Caco-2 (cell line): ENCODE measurements around the gene VWA7. TPM values are rescaled to one million over a fixed set of nuclear protein-coding genes. Genes with fewer than 3 reads are reported as not detected.

ENCODE experiments used
- BruUV-seq: library from RNA; stranded (reverse); fragments of 400-500 nt; replicated peaks from 2 replicates; lab custom pipeline; 2021; lab: Mats Ljungman, UMichigan
- CTCF ChIA-PET: fragments of 300-600 bp; sonication (Branson Sonifier 250); formaldehyde crosslinking; loops from one replicate; lab custom pipeline; 2022; ENCODE audit warnings: antibody characterized with exemption; lab: Charles Lee
- POLR2A ChIA-PET: fragments of 300-600 bp; sonication (Branson Sonifier 250); formaldehyde crosslinking; loops from one replicate; lab custom pipeline; 2022; ENCODE audit warnings: antibody characterized with exemption; lab: Charles Lee
- DNase-seq, 2 experiments: peaks; one replicate each; pipeline versions ENCODE4 v3.0.0 to v3.0.0-alpha.2; 2020 to 2022
- H3K27me3 ChIP-seq: replicated peaks from 2 replicates; pipeline ENCODE4 v1.6.0; 2011; ENCODE audit warnings: low read length; ENCODE audit not compliant: control insufficient read depth, insufficient read depth
- H3K36me3 ChIP-seq: 2 replicates; pipeline ENCODE4 v1.5.1; 2011; ENCODE audit warnings: low read length; ENCODE audit not compliant: control insufficient read depth, insufficient read depth
- H3K4me1 ChIP-seq: fragments of 250-450 bp; sonication (Bioruptor Pico); 2 replicates; pipeline ENCODE4 v1.5.1; 2020; ENCODE audit warnings: mild to moderate bottlenecking
- H3K4me3 ChIP-seq: 2 replicates; pipeline ENCODE4 v1.5.1; 2011; ENCODE audit warnings: low read depth, mild to moderate bottlenecking, control low read depth, low read length
- H3K9me3 ChIP-seq: fragments of 250-450 bp; sonication (Bioruptor Pico); 2 replicates; pipeline ENCODE4 v1.5.1; 2020; ENCODE audit warnings: mild to moderate bottlenecking, moderate library complexity
- H3K27ac Mint-ChIP-seq: one replicate; pipeline ENCODE4 v1.8.0; 2022; ENCODE audit warnings: mixed read lengths; ENCODE audit not compliant: unreplicated experiment
- H3K27me3 Mint-ChIP-seq: one replicate; pipeline ENCODE4 v1.8.0; 2022; ENCODE audit warnings: mixed read lengths; ENCODE audit not compliant: insufficient read depth, unreplicated experiment
- H3K36me3 Mint-ChIP-seq: one replicate; pipeline ENCODE4 v1.8.0; 2022; ENCODE audit warnings: mild to moderate bottlenecking, mixed read lengths; ENCODE audit not compliant: insufficient read depth, unreplicated experiment
- H3K4me1 Mint-ChIP-seq: one replicate; pipeline ENCODE4 v1.8.0; 2022; ENCODE audit warnings: low read depth, mixed read lengths; ENCODE audit not compliant: unreplicated experiment
- H3K4me3 Mint-ChIP-seq: one replicate; pipeline ENCODE4 v1.8.0; 2022; ENCODE audit warnings: mild to moderate bottlenecking, moderate library complexity, mixed read lengths; ENCODE audit not compliant: unreplicated experiment
- H3K9me3 Mint-ChIP-seq: one replicate; pipeline ENCODE4 v1.8.0; 2022; ENCODE audit warnings: mixed read lengths; ENCODE audit not compliant: unreplicated experiment
- CTCF ChIP-seq, 2 experiments: fragments of 200-600 bp in 1 of 2; IDR thresholded peaks; 1 replicate in 1 of 2; 2 replicates in 1 of 2; pipeline versions ENCODE4 v1.5.1 to v1.8.0; 2011 to 2022; ENCODE audit warnings: antibody characterized with exemption in 1 of 2, control low read depth in 1 of 2, inconsistent platforms in 1 of 2, low read depth in 1 of 2, low read length in 1 of 2, mild to moderate bottlenecking in 1 of 2, moderate library complexity in 1 of 2; ENCODE audit not compliant: insufficient read depth in 1 of 2, severe bottlenecking in 1 of 2, unreplicated experiment in 1 of 2
- intact Hi-C: fragments of 100-400 bp; cut with micrococcal nuclease; formaldehyde crosslinking; loops from one replicate; pipeline ENCODE4 v1.10.0; 2022; ENCODE audit not compliant: unreplicated experiment
- total RNA-seq: library from RNA; stranded (reverse); gene quantifications from 2 replicates; pipeline ENCODE4 v1.2.3, GENCODE V29; 2022

Gene VWA7
- total RNA-seq, 1 experiment from 2014 or later = 0.61 TPM

GRCh38 chr6:31737991-31738979, 38.8 kb downstream of the VWA7 start:
- Histone ChIP-seq H3K36me3 (0 out of 2 replicates have a peak, but pooled peaks cover under 1% of the 10 kb centered on the region), H3K27me3 (no peaks in the 10 kb centered on the region), H3K9me3 (no peaks in the 10 kb centered on the region), H3K4me1 (peaks cover 33% of the 10 kb centered on the region), H3K4me3 (peak overlapping the region; percentile 30)
- Mint-ChIP-seq H3K27me3 (no peaks in the 10 kb centered on the region), H3K27ac (peak overlapping the region; percentile 98), H3K4me1 (peaks cover 30% of the 10 kb centered on the region), H3K4me3 (peak overlapping the region; percentile 95), H3K9me3 (no peaks in the 10 kb centered on the region), H3K36me3 (peaks cover 69% of the 10 kb centered on the region)
- intact Hi-C loops = loop anchor here (1.0 to 5.0 kb wide), 6 partner anchors 8 to 191 kb away; partner anchors contain the start of genes ABHD16A, ATP6V1G2, CSNK2B and HSPA1B
- peak; percentile 91 to 94 for DNase-seq
- TF ChIP-seq CTCF (IDR thresholded peaks at IDR 0.05; ENCODE audit: insufficient read depth in 1 of 2, low read depth in 1 of 2, low read length in 1 of 2, severe bottlenecking in 1 of 2, unreplicated experiment in 1 of 2) = peak in 1 of 2 experiments; percentile 19
- ChIA-PET CTCF (interaction anchor here (0.8 to 3.8 kb wide), 11 partner anchors 8 to 72 kb away, joined by 3 to 32 read pairs (median 5); partner anchors contain the start of genes ABHD16A, DDAH2, LSM2 and LY6G5C), POLR2A (interaction anchor here (0.6 to 3.6 kb wide), 22 partner anchors 9 to 457 kb away, joined by 3 to 59 read pairs (median 6); partner anchors contain the start of genes ABHD16A, APOM, BAG6 and C6orf47)
- BruUV-seq = TSS peak; percentile 19

GRCh38 chr6:31737315-31737990, 39.7 kb downstream of the VWA7 start:
- Mint-ChIP-seq H3K9me3 (no peaks in the 10 kb centered on the region), H3K27ac (peak overlapping the region; percentile 98), H3K36me3 (peaks cover 77% of the 10 kb centered on the region), H3K27me3 (no peaks in the 10 kb centered on the region), H3K4me3 (peak overlapping the region; percentile 95), H3K4me1 (peaks cover 31% of the 10 kb centered on the region)
- intact Hi-C loops = loop anchor here (2.0 to 5.0 kb wide), 4 partner anchors 35 to 190 kb away; partner anchors contain the start of genes ABHD16A, ATP6V1G2, CSNK2B and HSPA1B
- H3K4me1 ChIP-seq = peaks cover 33% of the 10 kb centered on the region
- H3K4me3 ChIP-seq = peak overlapping the region; percentile 30
- TF ChIP-seq CTCF (IDR thresholded peaks at IDR 0.05; ENCODE audit: insufficient read depth in 1 of 2, low read depth in 1 of 2, low read length in 1 of 2, severe bottlenecking in 1 of 2, unreplicated experiment in 1 of 2) = no peak
- DNase-seq = peak; percentile 85 to 93
- ChIA-PET POLR2A (interaction anchor here (0.6 to 3.3 kb wide), 15 partner anchors 8 to 208 kb away, joined by 3 to 59 read pairs (median 5); partner anchors contain the start of genes APOM, BAG6, C6orf47 and CFB), CTCF (interaction anchor here (0.6 to 3.8 kb wide), 7 partner anchors 8 to 69 kb away, joined by 3 to 32 read pairs (median 5); partner anchors contain the start of genes ABHD16A, DDAH2, LSM2 and LY6G5C)
- no peaks in the 10 kb centered on the region for H3K27me3 ChIP-seq
- BruUV-seq = no TSS peak
- 0 out of 2 replicates have a peak, but pooled peaks cover 2% of the 10 kb centered on the region for H3K36me3 ChIP-seq
- no peaks in the 10 kb centered on the region for H3K9me3 ChIP-seq
